Liver (tissue), 9 donors: ENCODE data around the gene ZNF536. TPM values are rescaled to one million over a fixed set of nuclear protein-coding genes. Genes with fewer than 3 reads are reported as not detected.

Experiments used
- DNase-seq: peaks from one replicate; pipeline ENCODE4 v3.0.0-alpha.2; 2017; ENCODE audit warnings: low spot score
- H3K27ac ChIP-seq, 2 donors: one replicate each; pipeline ENCODE4 v1.7.0; 2013; ENCODE audit warnings: inconsistent platforms in 2 of 2, low read length in 2 of 2, control low read depth in 1 of 2, low read depth in 1 of 2, mild to moderate bottlenecking in 1 of 2
- H3K27me3 ChIP-seq, 4 donors: one replicate each; pipeline versions ENCODE4 v1.6.1 to v1.7.0; 2013; ENCODE audit warnings: low read length in 3 of 4, inconsistent platforms in 1 of 4, mild to moderate bottlenecking in 1 of 4, moderate library complexity in 1 of 4; ENCODE audit not compliant: control insufficient read depth in 4 of 4, insufficient read depth in 4 of 4
- H3K36me3 ChIP-seq, 4 donors: one replicate each; pipeline versions ENCODE4 v1.6.1 to v1.7.0; 2013; ENCODE audit warnings: low read length in 3 of 4, mild to moderate bottlenecking in 3 of 4, low read depth in 1 of 4, moderate library complexity in 1 of 4; ENCODE audit not compliant: control insufficient read depth in 4 of 4, insufficient read depth in 3 of 4
- H3K4me1 ChIP-seq, 4 donors: one replicate each; pipeline versions ENCODE4 v1.6.1 to v1.7.0; 2013; ENCODE audit warnings: low read length in 3 of 4, mild to moderate bottlenecking in 3 of 4, moderate library complexity in 1 of 4; ENCODE audit not compliant: control insufficient read depth in 4 of 4, insufficient read depth in 4 of 4
- H3K4me3 ChIP-seq, 3 donors: one replicate each; pipeline versions ENCODE4 v1.6.1 to v1.7.0; 2013; ENCODE audit warnings: low read length in 3 of 3, control low read depth in 1 of 3, low read depth in 1 of 3, mild to moderate bottlenecking in 1 of 3
- H3K9ac ChIP-seq, 2 donors: one replicate each; pipeline ENCODE4 v1.7.0; 2013; ENCODE audit warnings: low read length in 2 of 2, mild to moderate bottlenecking in 2 of 2, moderate library complexity in 2 of 2, control low read depth in 1 of 2, low read depth in 1 of 2
- H3K9me3 ChIP-seq, 4 donors: one replicate each; pipeline versions ENCODE4 v1.6.1 to v1.7.0; 2013; ENCODE audit warnings: low read length in 3 of 4; ENCODE audit not compliant: control insufficient read depth in 4 of 4
- ATF3 ChIP-seq: IDR thresholded peaks from 2 replicates; pipeline ENCODE4 v1.6.1; 2016; ENCODE audit warnings: antibody characterized with exemption
- CTCF ChIP-seq: fragments of 150-350 bp; IDR thresholded peaks from 2 replicates; pipeline ENCODE4 v1.5.1; 2017; ENCODE audit warnings: improper control_type of control experiment, low read depth, low read length; ENCODE audit not compliant: missing input control
- EGR1 ChIP-seq, 2 donors: IDR thresholded peaks; 2 replicates each; pipeline ENCODE4 v1.6.1; 2016 to 2018; ENCODE audit warnings: antibody characterized with exemption in 2 of 2, low read depth in 2 of 2
- FOXA2 ChIP-seq: IDR thresholded peaks from 2 replicates; pipeline ENCODE4 v1.6.1; 2016; ENCODE audit warnings: antibody characterized with exemption
- GABPA ChIP-seq, 2 donors: IDR thresholded peaks in 1 of 2; conservative IDR thresholded peaks in 1 of 2; 2 replicates each; pipeline ENCODE4 v1.6.1; 2016; ENCODE audit warnings: antibody characterized with exemption in 2 of 2, mild to moderate bottlenecking in 1 of 2, moderate library complexity in 1 of 2
- HNF4A ChIP-seq, 2 donors: conservative IDR thresholded peaks; 2 replicates each; pipeline ENCODE4 v1.6.1; 2016; ENCODE audit warnings: antibody characterized with exemption in 2 of 2, mild to moderate bottlenecking in 2 of 2
- HNF4G ChIP-seq: IDR thresholded peaks from 2 replicates; pipeline ENCODE4 v1.6.1; 2016; ENCODE audit warnings: antibody characterized with exemption
- JUND ChIP-seq, 2 donors: IDR thresholded peaks; 2 replicates each; pipeline ENCODE4 v1.6.1; 2016; ENCODE audit warnings: antibody characterized with exemption in 2 of 2
- MAX ChIP-seq: IDR thresholded peaks from 2 replicates; pipeline ENCODE4 v1.6.1; 2016; ENCODE audit warnings: antibody characterized with exemption
- NR2F2 ChIP-seq: IDR thresholded peaks from 2 replicates; pipeline ENCODE4 v1.6.1; 2016; ENCODE audit warnings: antibody characterized with exemption
- RAD21 ChIP-seq, 2 donors: IDR thresholded peaks; 2 replicates each; pipeline ENCODE4 v1.6.1; 2016; ENCODE audit warnings: antibody characterized with exemption in 2 of 2, mild to moderate bottlenecking in 2 of 2
- REST ChIP-seq: IDR thresholded peaks from 2 replicates; pipeline ENCODE4 v1.6.1; 2016; ENCODE audit warnings: antibody characterized with exemption, mild to moderate bottlenecking
- RXRA ChIP-seq, 2 donors: IDR thresholded peaks; 2 replicates each; pipeline ENCODE4 v1.6.1; 2017 to 2018; ENCODE audit warnings: antibody characterized with exemption in 2 of 2, mild to moderate bottlenecking in 1 of 2
- SP1 ChIP-seq: IDR thresholded peaks from 2 replicates; pipeline ENCODE4 v1.6.1; 2018; ENCODE audit warnings: antibody characterized with exemption, mild to moderate bottlenecking
- TAF1 ChIP-seq: conservative IDR thresholded peaks from 2 replicates; pipeline ENCODE4 v1.6.1; 2016; ENCODE audit warnings: antibody characterized with exemption, mild to moderate bottlenecking
- YY1 ChIP-seq: IDR thresholded peaks from 2 replicates; pipeline ENCODE4 v1.6.1; 2016; ENCODE audit warnings: antibody characterized with exemption, mild to moderate bottlenecking
- WGBS: extraction: QIAGEN DNeasy Blood & Tissue Kit; methylation state at CpG from one replicate; pipeline ENCODE4 v1.1.7; 2013; 5-methylcytosine and 5-hydroxymethylcytosine counted together
- polyA plus RNA-seq, 2 donors: library from polyadenylated mRNA; stranded (reverse) in 1 of 2; unstranded in 1 of 2; fragments of 200-250 nt in 1 of 2; fragments of >200 nt in 1 of 2; fragmentation: Nextera tagmentation in 1 of 2; extraction: Ambion mirVana in 1 of 2; gene quantifications; one replicate each; pipeline versions ENCODE4 v1.2.1 to v1.2.3, GENCODE V29; 2013 to 2015
- total RNA-seq, 2 donors: library from RNA; depleted of rRNA; stranded (reverse); fragments of >200 nt; gene quantifications; one replicate each; pipeline ENCODE4 v1.2.3, GENCODE V29; 2014
- TF ChIP-seq, protein P1 (sequence below): IDR thresholded peaks from 2 replicates; pipeline ENCODE4 v1.6.1; 2016; ENCODE audit warnings: antibody characterized with exemption
- donor health status: healthy.
- donor health status: healthy.
- donor health status: healthy.
- donor health status: healthy.
- donor health status: healthy.

ZNF536 gene
- total and polyA plus RNA-seq, 4 donors: 0.02 to 0.17 (median 0.08) TPM

- DNase-seq: no peak
- H3K9me3 ChIP-seq: peaks cover 0 to 3% (median 0%) of the 10 kb centered on the region in 4 donors
- no peaks in the 10 kb centered on the region for H3K27me3 ChIP-seq
- TF ChIP-seq, protein P1, sequence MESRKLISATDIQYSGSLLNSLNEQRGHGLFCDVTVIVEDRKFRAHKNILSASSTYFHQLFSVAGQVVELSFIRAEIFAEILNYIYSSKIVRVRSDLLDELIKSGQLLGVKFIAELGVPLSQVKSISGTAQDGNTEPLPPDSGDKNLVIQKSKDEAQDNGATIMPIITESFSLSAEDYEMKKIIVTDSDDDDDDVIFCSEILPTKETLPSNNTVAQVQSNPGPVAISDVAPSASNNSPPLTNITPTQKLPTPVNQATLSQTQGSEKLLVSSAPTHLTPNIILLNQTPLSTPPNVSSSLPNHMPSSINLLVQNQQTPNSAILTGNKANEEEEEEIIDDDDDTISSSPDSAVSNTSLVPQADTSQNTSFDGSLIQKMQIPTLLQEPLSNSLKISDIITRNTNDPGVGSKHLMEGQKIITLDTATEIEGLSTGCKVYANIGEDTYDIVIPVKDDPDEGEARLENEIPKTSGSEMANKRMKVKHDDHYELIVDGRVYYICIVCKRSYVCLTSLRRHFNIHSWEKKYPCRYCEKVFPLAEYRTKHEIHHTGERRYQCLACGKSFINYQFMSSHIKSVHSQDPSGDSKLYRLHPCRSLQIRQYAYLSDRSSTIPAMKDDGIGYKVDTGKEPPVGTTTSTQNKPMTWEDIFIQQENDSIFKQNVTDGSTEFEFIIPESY: no peak
- TF ChIP-seq MAX (no peak), RAD21 (IDR thresholded peaks at IDR 0.05) (no peak), REST (no peak), TAF1 (no peak), RXRA (IDR thresholded peaks at IDR 0.05) (no peak), GABPA (IDR thresholded peaks at IDR 0.05 in 1 of 2, conservative IDR thresholded peaks at IDR 0.05 in 1 of 2) (no peak), EGR1 (IDR thresholded peaks at IDR 0.05; ENCODE audit: low read depth in 2 of 2) (no peak), YY1 (no peak), ATF3 (no peak), JUND (IDR thresholded peaks at IDR 0.05) (no peak), HNF4G (no peak), CTCF (no peak), SP1 (no peak)
- no peak overlapping the region for H3K9ac ChIP-seq
- 78% methylated on average over 7 of the region's 7 CpGs for WGBS
- H3K27ac ChIP-seq: no peak overlapping the region
- H3K4me3 ChIP-seq: no peak overlapping the region
- no peaks in the 10 kb centered on the region for H3K4me1 ChIP-seq
- no peaks in the 10 kb centered on the region for H3K36me3 ChIP-seq
Measured at GRCh38 chr19:30536975-30537374, 164.8 kb downstream of the ZNF536 start.

DNA sequence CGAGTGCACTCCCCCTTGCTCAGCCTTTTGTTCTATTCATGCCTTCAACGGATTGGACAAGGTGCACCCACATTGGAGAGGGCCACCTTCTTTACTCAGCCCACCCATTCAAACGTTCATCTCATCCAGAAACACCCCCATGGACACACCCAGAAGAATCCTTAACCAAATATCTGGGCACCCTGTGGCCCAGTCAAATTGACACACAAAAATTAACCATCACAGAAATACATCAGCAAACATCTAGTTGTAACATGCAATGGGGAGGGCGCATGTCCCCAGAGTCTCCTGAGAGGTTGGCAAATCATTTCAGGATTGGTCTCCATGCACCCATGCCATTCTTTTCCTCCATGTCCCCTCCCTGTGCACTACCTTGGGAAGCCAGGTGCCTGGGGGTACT is 167.1 kb downstream of the ZNF536 start:
- WGBS: 71% methylated on average over 4 of the region's 4 CpGs
- Histone ChIP-seq H3K4me1 (no peaks in the 10 kb centered on the region), H3K9me3 (peaks cover 0 to 3% (median 0%) of the 10 kb centered on the region in 4 donors), H3K4me3 (no peak overlapping the region), H3K9ac (no peak overlapping the region), H3K27ac (no peak overlapping the region), H3K27me3 (no peaks in the 10 kb centered on the region), H3K36me3 (no peaks in the 10 kb centered on the region)
- no peak for DNase-seq
- no peak for TF ChIP-seq RAD21 (IDR thresholded peaks at IDR 0.05)
- TF ChIP-seq MAX: no peak
- TF ChIP-seq, protein P1: no peak
- TF ChIP-seq FOXA2: no peak
- no peak for TF ChIP-seq HNF4G
- no peak for TF ChIP-seq HNF4A (conservative IDR thresholded peaks at IDR 0.05)
- no peak for TF ChIP-seq SP1
- TF ChIP-seq NR2F2: no peak
- TF ChIP-seq EGR1 (IDR thresholded peaks at IDR 0.05; ENCODE audit: low read depth in 2 of 2): no peak
- no peak for TF ChIP-seq YY1
- no peak for TF ChIP-seq REST
- TF ChIP-seq ATF3: no peak
- TF ChIP-seq GABPA (IDR thresholded peaks at IDR 0.05 in 1 of 2, conservative IDR thresholded peaks at IDR 0.05 in 1 of 2): no peak
- no peak for TF ChIP-seq RXRA (IDR thresholded peaks at IDR 0.05)
